SK-N-MC (cell line): ENCODE data around the gene PKIB.

Experiments used
- EZH2 ChIP-seq: fragments of 200-600 bp; sonication (generic); IDR thresholded peaks from one replicate; pipeline ENCODE4 v1.6.1; 2017; ENCODE audit warnings: antibody characterized with exemption
- FOXP2 ChIP-seq: optimal IDR thresholded peaks from 2 replicates; pipeline ENCODE3; 2011; ENCODE audit warnings: mild to moderate bottlenecking, moderate library complexity; ENCODE audit not compliant: insufficient read depth; ENCODE audit errors: extremely low read length, control extremely low read depth
- POLR2AphosphoS5 ChIP-seq: IDR thresholded peaks from 2 replicates; pipeline ENCODE4 v1.6.1; 2012; ENCODE audit warnings: mild to moderate bottlenecking, low read depth, low read length, borderline replicate concordance

GRCh38 chr6:122567034-122567433 is 43.2 kb upstream of the PKIB start:
- TF ChIP-seq POLR2AphosphoS5 (no peak), EZH2 (no peak), FOXP2 (no peak)
